ENCODE data around the gene CEND1.

- TF ChIP-seq CREB1 (CRISPR knock-in tag; IDR thresholded peaks at IDR 0.05) = no peak
- TF ChIP-seq TEAD4 (CRISPR knock-in tag; IDR thresholded peaks at IDR 0.05) = no peak
- TF ChIP-seq ZNF416 (CRISPR knock-in tag; IDR thresholded peaks at IDR 0.05) = no peak
- TF ChIP-seq RELA (CRISPR knock-in tag; IDR thresholded peaks at IDR 0.05; ENCODE audit: borderline replicate concordance) = no peak
- TF ChIP-seq, protein P1, sequence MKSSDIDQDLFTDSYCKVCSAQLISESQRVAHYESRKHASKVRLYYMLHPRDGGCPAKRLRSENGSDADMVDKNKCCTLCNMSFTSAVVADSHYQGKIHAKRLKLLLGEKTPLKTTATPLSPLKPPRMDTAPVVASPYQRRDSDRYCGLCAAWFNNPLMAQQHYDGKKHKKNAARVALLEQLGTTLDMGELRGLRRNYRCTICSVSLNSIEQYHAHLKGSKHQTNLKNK (CRISPR knock-in tag; IDR thresholded peaks at IDR 0.05) = no peak
- peak; percentile 57 for TF ChIP-seq CTCF (IDR thresholded peaks at IDR 0.05)
These were observed 6.3 kb downstream of the CEND1 start for GRCh38 chr11:783581-784015.

Data from WTC11 (cell line).